K562 (cell line): Measurements from ENCODE around the gene NRXN3. TPM values are rescaled to one million over a fixed set of nuclear protein-coding genes. Genes with fewer than 3 reads are reported as not detected.

Experiments used
- CBFA2T3 ChIP-seq: fragments of 450-650 bp; IDR thresholded peaks from 2 replicates; pipeline ENCODE4 v1.6.1; 2017
- LARP7 ChIP-seq: fragments of 450-650 bp; IDR thresholded peaks from 2 replicates; pipeline ENCODE4 v1.6.1; 2016
- SMAD1 ChIP-seq: fragments of 150-350 bp; IDR thresholded peaks from 2 replicates; pipeline ENCODE4 v1.6.1; 2014; ENCODE audit warnings: low read length, low read depth; ENCODE audit not compliant: partially characterized antibody
- SRSF9 ChIP-seq: fragments of 200-400 bp; formaldehyde crosslinking; IDR thresholded peaks from 2 replicates; pipeline ENCODE4 v1.6.1; 2017; ENCODE audit warnings: low read depth, low read length, borderline replicate concordance
- polyA plus RNA-seq, 8 experiments: library from polyadenylated mRNA; depleted of rRNA in 4 of 8; stranded (reverse) in 5 of 8; unstranded in 3 of 8; fragments of >200 nt; fragmentation: Nextera tagmentation in 2 of 8; fragmentation: Illumina TruSeq in 1 of 8; extraction: Ambion mirVana in 2 of 8; extraction: Trizol in 1 of 8; gene quantifications; 2 replicates each; pipeline versions ENCODE4 v1.2.1 to v1.2.3, GENCODE V29; 2011 to 2014; ENCODE audit warnings: inconsistent platforms in 1 of 8, missing spikeins in 1 of 8
- total RNA-seq, 7 experiments: library from RNA; depleted of rRNA in 6 of 7; stranded (reverse); fragments of >200 nt in 6 of 7; fragmentation: Illumina TruSeq in 2 of 7; extraction: Trizol in 2 of 7; gene quantifications; 2 replicates each; pipeline versions ENCODE4 v1.2.1 to v1.2.3, GENCODE V29; 2011 to 2021; ENCODE audit warnings: low replicate concordance in 1 of 7
- TF ChIP-seq, protein P1 (sequence below): fragments of 450-650 bp; conservative IDR thresholded peaks from 2 replicates; pipeline ENCODE4 v1.6.1; 2016; ENCODE audit warnings: missing genetic modification characterization, low read depth, mild to moderate bottlenecking, control low read depth, missing compliant biosample characterization
- TF ChIP-seq, protein P2 (sequence below): fragments of 450-650 bp; IDR thresholded peaks from 2 replicates; pipeline ENCODE4 v1.6.1; 2016; ENCODE audit warnings: antibody characterized with exemption
- TF ChIP-seq, protein P3 (sequence below): fragments of 450-650 bp; IDR thresholded peaks from 2 replicates; pipeline ENCODE4 v1.6.1; 2016; ENCODE audit warnings: mild to moderate bottlenecking, moderate library complexity

NRXN3 gene
- total and polyA plus RNA-seq, 9 of the 15 experiments (the other 6 are each of a cell fraction or from before 2014, with no cell fraction given): 0.09 TPM; not detected in 8

DNA sequence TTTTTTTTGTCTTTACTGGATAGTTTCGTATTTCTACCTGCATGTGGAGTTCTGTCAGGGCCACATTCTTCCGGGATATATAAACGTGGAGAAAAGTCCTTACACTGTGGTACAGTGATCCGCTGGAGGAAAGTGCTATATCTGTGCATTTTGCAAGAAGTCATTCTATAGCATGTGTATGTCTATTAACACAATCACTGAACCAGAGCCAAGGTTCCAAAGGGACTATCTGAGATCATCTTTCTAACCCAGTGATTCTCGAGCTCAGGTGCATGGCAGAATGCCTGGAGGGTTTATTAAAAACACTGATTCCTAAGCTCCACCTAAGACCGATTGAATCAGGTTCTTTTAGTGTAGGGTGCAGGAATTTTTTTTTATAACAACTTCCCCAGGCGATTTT is 354.0 kb downstream of the NRXN3 start (continued):
- TF ChIP-seq, protein P1, sequence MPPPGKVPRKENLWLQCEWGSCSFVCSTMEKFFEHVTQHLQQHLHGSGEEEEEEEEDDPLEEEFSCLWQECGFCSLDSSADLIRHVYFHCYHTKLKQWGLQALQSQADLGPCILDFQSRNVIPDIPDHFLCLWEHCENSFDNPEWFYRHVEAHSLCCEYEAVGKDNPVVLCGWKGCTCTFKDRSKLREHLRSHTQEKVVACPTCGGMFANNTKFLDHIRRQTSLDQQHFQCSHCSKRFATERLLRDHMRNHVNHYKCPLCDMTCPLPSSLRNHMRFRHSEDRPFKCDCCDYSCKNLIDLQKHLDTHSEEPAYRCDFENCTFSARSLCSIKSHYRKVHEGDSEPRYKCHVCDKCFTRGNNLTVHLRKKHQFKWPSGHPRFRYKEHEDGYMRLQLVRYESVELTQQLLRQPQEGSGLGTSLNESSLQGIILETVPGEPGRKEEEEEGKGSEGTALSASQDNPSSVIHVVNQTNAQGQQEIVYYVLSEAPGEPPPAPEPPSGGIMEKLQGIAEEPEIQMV (tag): no peak
- TF ChIP-seq SRSF9: no peak
- no peak for TF ChIP-seq LARP7
- TF ChIP-seq, protein P2, sequence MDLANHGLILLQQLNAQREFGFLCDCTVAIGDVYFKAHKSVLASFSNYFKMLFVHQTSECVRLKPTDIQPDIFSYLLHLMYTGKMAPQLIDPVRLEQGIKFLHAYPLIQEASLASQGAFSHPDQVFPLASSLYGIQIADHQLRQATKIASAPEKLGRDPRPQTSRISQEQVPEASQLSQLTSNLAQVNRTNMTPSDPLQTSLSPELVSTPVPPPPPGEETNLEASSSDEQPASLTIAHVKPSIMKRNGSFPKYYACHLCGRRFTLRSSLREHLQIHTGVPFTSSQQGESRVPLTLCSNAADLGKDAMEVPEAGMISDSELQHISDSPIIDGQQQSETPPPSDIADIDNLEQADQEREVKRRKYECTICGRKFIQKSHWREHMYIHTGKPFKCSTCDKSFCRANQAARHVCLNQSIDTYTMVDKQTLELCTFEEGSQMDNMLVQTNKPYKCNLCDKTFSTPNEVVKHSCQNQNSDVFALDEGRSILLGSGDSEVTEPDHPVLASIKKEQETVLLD: no peak
- TF ChIP-seq, protein P3, sequence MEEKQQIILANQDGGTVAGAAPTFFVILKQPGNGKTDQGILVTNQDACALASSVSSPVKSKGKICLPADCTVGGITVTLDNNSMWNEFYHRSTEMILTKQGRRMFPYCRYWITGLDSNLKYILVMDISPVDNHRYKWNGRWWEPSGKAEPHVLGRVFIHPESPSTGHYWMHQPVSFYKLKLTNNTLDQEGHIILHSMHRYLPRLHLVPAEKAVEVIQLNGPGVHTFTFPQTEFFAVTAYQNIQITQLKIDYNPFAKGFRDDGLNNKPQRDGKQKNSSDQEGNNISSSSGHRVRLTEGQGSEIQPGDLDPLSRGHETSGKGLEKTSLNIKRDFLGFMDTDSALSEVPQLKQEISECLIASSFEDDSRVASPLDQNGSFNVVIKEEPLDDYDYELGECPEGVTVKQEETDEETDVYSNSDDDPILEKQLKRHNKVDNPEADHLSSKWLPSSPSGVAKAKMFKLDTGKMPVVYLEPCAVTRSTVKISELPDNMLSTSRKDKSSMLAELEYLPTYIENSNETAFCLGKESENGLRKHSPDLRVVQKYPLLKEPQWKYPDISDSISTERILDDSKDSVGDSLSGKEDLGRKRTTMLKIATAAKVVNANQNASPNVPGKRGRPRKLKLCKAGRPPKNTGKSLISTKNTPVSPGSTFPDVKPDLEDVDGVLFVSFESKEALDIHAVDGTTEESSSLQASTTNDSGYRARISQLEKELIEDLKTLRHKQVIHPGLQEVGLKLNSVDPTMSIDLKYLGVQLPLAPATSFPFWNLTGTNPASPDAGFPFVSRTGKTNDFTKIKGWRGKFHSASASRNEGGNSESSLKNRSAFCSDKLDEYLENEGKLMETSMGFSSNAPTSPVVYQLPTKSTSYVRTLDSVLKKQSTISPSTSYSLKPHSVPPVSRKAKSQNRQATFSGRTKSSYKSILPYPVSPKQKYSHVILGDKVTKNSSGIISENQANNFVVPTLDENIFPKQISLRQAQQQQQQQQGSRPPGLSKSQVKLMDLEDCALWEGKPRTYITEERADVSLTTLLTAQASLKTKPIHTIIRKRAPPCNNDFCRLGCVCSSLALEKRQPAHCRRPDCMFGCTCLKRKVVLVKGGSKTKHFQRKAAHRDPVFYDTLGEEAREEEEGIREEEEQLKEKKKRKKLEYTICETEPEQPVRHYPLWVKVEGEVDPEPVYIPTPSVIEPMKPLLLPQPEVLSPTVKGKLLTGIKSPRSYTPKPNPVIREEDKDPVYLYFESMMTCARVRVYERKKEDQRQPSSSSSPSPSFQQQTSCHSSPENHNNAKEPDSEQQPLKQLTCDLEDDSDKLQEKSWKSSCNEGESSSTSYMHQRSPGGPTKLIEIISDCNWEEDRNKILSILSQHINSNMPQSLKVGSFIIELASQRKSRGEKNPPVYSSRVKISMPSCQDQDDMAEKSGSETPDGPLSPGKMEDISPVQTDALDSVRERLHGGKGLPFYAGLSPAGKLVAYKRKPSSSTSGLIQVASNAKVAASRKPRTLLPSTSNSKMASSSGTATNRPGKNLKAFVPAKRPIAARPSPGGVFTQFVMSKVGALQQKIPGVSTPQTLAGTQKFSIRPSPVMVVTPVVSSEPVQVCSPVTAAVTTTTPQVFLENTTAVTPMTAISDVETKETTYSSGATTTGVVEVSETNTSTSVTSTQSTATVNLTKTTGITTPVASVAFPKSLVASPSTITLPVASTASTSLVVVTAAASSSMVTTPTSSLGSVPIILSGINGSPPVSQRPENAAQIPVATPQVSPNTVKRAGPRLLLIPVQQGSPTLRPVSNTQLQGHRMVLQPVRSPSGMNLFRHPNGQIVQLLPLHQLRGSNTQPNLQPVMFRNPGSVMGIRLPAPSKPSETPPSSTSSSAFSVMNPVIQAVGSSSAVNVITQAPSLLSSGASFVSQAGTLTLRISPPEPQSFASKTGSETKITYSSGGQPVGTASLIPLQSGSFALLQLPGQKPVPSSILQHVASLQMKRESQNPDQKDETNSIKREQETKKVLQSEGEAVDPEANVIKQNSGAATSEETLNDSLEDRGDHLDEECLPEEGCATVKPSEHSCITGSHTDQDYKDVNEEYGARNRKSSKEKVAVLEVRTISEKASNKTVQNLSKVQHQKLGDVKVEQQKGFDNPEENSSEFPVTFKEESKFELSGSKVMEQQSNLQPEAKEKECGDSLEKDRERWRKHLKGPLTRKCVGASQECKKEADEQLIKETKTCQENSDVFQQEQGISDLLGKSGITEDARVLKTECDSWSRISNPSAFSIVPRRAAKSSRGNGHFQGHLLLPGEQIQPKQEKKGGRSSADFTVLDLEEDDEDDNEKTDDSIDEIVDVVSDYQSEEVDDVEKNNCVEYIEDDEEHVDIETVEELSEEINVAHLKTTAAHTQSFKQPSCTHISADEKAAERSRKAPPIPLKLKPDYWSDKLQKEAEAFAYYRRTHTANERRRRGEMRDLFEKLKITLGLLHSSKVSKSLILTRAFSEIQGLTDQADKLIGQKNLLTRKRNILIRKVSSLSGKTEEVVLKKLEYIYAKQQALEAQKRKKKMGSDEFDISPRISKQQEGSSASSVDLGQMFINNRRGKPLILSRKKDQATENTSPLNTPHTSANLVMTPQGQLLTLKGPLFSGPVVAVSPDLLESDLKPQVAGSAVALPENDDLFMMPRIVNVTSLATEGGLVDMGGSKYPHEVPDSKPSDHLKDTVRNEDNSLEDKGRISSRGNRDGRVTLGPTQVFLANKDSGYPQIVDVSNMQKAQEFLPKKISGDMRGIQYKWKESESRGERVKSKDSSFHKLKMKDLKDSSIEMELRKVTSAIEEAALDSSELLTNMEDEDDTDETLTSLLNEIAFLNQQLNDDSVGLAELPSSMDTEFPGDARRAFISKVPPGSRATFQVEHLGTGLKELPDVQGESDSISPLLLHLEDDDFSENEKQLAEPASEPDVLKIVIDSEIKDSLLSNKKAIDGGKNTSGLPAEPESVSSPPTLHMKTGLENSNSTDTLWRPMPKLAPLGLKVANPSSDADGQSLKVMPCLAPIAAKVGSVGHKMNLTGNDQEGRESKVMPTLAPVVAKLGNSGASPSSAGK: no peak
- TF ChIP-seq CBFA2T3: no peak
- TF ChIP-seq SMAD1: no peak
- TF ChIP-seq, all 486 proteins: peak for 0
